ENCODE measurements around the gene NEK6.

Gene NEK6

GRCh38 chr9:124312290-124313265 is 54.8 kb downstream of the NEK6 start:
- Histone ChIP-seq H3K4me1 (ENCODE audit: control insufficient read depth, insufficient read depth, low read length) (no peaks in the 10 kb centered on the region), H3K9me3 (ENCODE audit: control insufficient read depth, insufficient read depth, low read length) (no peaks in the 10 kb centered on the region), H3K27me3 (ENCODE audit: control insufficient read depth, insufficient read depth, low read length) (no peaks in the 10 kb centered on the region), H3K9ac (ENCODE audit: low read depth, low read length) (no peak overlapping the region), H3K4me3 (ENCODE audit: low read depth, low read length) (no peak overlapping the region), H3K36me3 (ENCODE audit: control insufficient read depth, insufficient read depth, low read length) (peaks cover 12% of the 10 kb centered on the region), H3K27ac (ENCODE audit: low read depth, low read length) (no peak overlapping the region)

DNA sequence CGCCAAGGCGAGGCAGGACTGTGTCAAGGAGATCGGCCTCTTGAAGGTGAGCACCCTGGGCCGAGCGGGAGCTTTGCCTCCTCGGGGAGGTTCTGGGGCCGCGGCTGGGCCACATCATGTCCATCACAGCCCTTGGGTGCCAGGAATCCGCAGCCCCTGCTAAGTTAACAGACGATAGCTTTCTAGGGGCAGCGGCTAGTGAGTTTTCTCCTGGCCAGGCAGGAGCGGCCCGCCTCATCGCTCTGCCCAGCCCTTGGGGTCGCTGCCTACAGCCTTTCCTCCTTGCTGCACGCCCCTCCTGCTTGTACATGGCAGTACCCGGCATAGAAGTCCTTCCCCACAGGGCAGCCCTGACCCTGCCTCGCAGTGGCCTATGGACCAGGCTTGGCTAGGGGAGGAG is 56.2 kb downstream of the NEK6 start:
- H3K9ac ChIP-seq (ENCODE audit: low read depth, low read length), result no peak overlapping the region
- H3K4me3 ChIP-seq (ENCODE audit: low read depth, low read length), result no peak overlapping the region
- no peaks in the 10 kb centered on the region for H3K27me3 ChIP-seq (ENCODE audit: control insufficient read depth, insufficient read depth, low read length)
- H3K36me3 ChIP-seq (ENCODE audit: control insufficient read depth, insufficient read depth, low read length), result peaks cover 12% of the 10 kb centered on the region
- H3K4me1 ChIP-seq (ENCODE audit: control insufficient read depth, insufficient read depth, low read length), result no peaks in the 10 kb centered on the region
- H3K27ac ChIP-seq (ENCODE audit: low read depth, low read length), result no peak overlapping the region
- no peaks in the 10 kb centered on the region for H3K9me3 ChIP-seq (ENCODE audit: control insufficient read depth, insufficient read depth, low read length)

DNA sequence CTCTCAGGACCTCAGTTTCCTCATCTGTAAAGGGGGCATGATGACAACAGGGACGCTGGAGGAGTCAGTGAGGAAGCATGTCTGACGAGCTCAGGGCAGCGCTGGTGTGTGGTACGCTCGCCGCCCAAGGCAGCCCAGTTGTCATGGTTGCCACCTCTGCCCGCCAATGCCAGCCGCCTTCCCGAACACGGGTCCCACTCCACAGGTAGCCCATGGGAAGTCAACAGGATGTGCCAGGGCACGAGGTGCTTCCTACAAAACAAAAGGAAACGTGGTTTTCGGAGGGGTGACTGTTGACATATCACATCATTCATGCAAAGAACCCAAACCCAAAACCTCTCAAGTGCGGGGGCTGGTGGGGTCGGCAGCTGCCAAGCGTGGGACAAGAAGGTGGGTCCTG is 58.1 kb downstream of the NEK6 start:
- no peak overlapping the region for H3K9ac ChIP-seq (ENCODE audit: low read depth, low read length)
- H3K27me3 ChIP-seq (ENCODE audit: control insufficient read depth, insufficient read depth, low read length), result no peaks in the 10 kb centered on the region
- no peak overlapping the region for H3K4me3 ChIP-seq (ENCODE audit: low read depth, low read length)
- H3K4me1 ChIP-seq (ENCODE audit: control insufficient read depth, insufficient read depth, low read length), result no peaks in the 10 kb centered on the region; the same call in 1 of the 2 replicates
- H3K36me3 ChIP-seq (ENCODE audit: control insufficient read depth, insufficient read depth, low read length), result peaks cover 12% of the 10 kb centered on the region
- H3K9me3 ChIP-seq (ENCODE audit: control insufficient read depth, insufficient read depth, low read length), result no peaks in the 10 kb centered on the region
- H3K27ac ChIP-seq (ENCODE audit: low read depth, low read length), result no peak overlapping the region

DNA sequence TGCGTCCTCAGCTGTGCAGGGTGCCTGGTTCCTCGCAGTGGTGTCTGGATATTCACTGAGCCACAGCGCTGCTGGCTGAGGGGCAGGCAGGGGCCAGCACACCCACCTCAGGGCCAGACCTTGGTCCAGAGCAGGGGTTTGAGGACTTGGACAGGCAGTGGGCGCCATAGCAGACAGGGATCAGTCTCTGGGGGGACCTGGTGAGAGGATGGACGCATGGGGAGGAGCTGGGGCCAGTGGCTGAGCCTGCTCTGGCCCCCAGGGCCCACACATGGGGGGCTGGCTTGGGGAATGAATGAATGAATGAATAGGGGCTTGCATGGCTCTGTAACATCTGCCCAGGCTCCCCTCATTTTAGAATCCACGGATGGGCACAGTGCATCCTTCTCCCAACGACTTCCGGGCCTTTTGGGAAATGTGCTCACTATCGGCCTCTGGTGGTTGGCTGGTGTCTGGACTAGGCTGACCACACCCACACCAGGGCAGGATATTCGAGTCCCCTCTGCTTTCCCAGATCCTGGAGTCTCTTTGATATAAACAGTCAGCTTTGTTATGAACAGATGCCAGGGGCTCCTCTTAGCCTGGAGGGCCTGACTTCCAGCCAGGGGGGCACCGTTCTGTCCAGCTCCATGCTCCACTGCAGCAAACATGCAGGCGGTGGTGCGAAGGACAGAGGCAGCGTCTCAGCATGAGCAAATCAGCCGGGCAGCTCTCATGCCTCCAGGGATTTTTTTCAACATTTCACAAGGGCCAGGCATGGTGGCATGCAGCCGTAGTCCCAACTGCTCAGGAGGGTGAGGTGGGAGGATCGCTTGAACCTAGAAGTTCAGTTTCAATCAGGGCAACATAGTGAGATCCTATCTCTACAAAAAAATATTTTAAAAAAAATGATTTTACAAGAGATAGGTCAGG is 62.6 kb downstream of the NEK6 start:
- Histone ChIP-seq H3K4me3 (ENCODE audit: low read depth, low read length) (no peak overlapping the region), H3K27me3 (ENCODE audit: control insufficient read depth, insufficient read depth, low read length) (no peaks in the 10 kb centered on the region), H3K4me1 (ENCODE audit: control insufficient read depth, insufficient read depth, low read length) (no peaks in the 10 kb centered on the region; the same call in 1 of the 2 replicates), H3K9me3 (ENCODE audit: control insufficient read depth, insufficient read depth, low read length) (no peaks in the 10 kb centered on the region), H3K36me3 (ENCODE audit: control insufficient read depth, insufficient read depth, low read length) (peaks cover 6% of the 10 kb centered on the region; the same call in 1 of the 2 replicates), H3K27ac (ENCODE audit: low read depth, low read length) (no peak overlapping the region), H3K9ac (ENCODE audit: low read depth, low read length) (no peak overlapping the region)

- no peaks in the 10 kb centered on the region for H3K9me3 ChIP-seq (ENCODE audit: control insufficient read depth, insufficient read depth, low read length)
- H3K4me3 ChIP-seq (ENCODE audit: low read depth, low read length), result no peak overlapping the region
- H3K36me3 ChIP-seq (ENCODE audit: control insufficient read depth, insufficient read depth, low read length), result no peaks in the 10 kb centered on the region
- H3K4me1 ChIP-seq (ENCODE audit: control insufficient read depth, insufficient read depth, low read length), result no peaks in the 10 kb centered on the region; the same call in 1 of the 2 replicates
- H3K27ac ChIP-seq (ENCODE audit: low read depth, low read length), result no peak overlapping the region
- H3K27me3 ChIP-seq (ENCODE audit: control insufficient read depth, insufficient read depth, low read length), result no peaks in the 10 kb centered on the region
- no peak overlapping the region for H3K9ac ChIP-seq (ENCODE audit: low read depth, low read length)
Observed at GRCh38 chr9:124321416-124321815, 63.7 kb downstream of the NEK6 start.

- no peaks in the 10 kb centered on the region for H3K36me3 ChIP-seq (ENCODE audit: control insufficient read depth, insufficient read depth, low read length)
- no peaks in the 10 kb centered on the region; the same call in 1 of the 2 replicates for H3K4me1 ChIP-seq (ENCODE audit: control insufficient read depth, insufficient read depth, low read length)
- H3K4me3 ChIP-seq (ENCODE audit: low read depth, low read length), result no peak overlapping the region
- H3K9ac ChIP-seq (ENCODE audit: low read depth, low read length), result no peak overlapping the region
- no peak overlapping the region for H3K27ac ChIP-seq (ENCODE audit: low read depth, low read length)
- H3K9me3 ChIP-seq (ENCODE audit: control insufficient read depth, insufficient read depth, low read length), result no peaks in the 10 kb centered on the region
- no peaks in the 10 kb centered on the region for H3K27me3 ChIP-seq (ENCODE audit: control insufficient read depth, insufficient read depth, low read length)
Observed at GRCh38 chr9:124321935-124322334, 64.2 kb downstream of the NEK6 start.

- Histone ChIP-seq H3K27ac (ENCODE audit: low read depth, low read length) (no peak overlapping the region), H3K4me3 (ENCODE audit: low read depth, low read length) (no peak overlapping the region), H3K9ac (ENCODE audit: low read depth, low read length) (no peak overlapping the region), H3K36me3 (ENCODE audit: control insufficient read depth, insufficient read depth, low read length) (0 out of 2 replicates have a peak, but pooled peaks cover under 1% of the 10 kb centered on the region), H3K27me3 (ENCODE audit: control insufficient read depth, insufficient read depth, low read length) (no peaks in the 10 kb centered on the region), H3K4me1 (ENCODE audit: control insufficient read depth, insufficient read depth, low read length) (no peaks in the 10 kb centered on the region; the same call in 1 of the 2 replicates), H3K9me3 (ENCODE audit: control insufficient read depth, insufficient read depth, low read length) (no peaks in the 10 kb centered on the region)
Observed at GRCh38 chr9:124322618-124323432, 65.1 kb downstream of the NEK6 start.

GRCh38 chr9:124323904-124324303 is 66.2 kb downstream of the NEK6 start:
- Histone ChIP-seq H3K4me1 (ENCODE audit: control insufficient read depth, insufficient read depth, low read length) (no peaks in the 10 kb centered on the region; the same call in 1 of the 2 replicates), H3K36me3 (ENCODE audit: control insufficient read depth, insufficient read depth, low read length) (0 out of 2 replicates have a peak, but pooled peaks cover 2% of the 10 kb centered on the region)

DNA sequence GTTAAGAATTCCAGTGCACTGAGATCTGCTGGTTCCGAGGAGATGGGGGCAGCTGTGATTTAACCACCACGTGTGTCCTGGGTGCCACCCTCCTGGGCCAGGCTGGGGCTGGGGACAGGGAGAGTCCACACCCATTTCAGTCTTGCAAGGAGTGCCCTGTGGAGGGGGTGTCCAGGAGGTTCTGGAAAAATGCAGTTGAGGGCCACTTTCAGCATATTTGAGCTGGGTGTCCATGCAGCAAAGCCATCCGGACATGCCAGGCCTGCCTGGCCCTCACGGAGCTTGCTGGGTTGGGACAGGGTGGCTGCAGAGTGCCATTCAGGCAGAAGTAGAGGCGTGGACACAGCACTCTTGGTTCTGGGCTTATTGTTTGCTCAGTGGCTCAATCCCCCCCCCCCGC is 68.1 kb downstream of the NEK6 start:
- Histone ChIP-seq H3K9ac (ENCODE audit: low read depth, low read length) (no peak overlapping the region), H3K9me3 (ENCODE audit: control insufficient read depth, insufficient read depth, low read length) (no peaks in the 10 kb centered on the region), H3K4me1 (ENCODE audit: control insufficient read depth, insufficient read depth, low read length) (no peaks in the 10 kb centered on the region), H3K4me3 (ENCODE audit: low read depth, low read length) (no peak overlapping the region), H3K27ac (ENCODE audit: low read depth, low read length) (no peak overlapping the region), H3K27me3 (ENCODE audit: control insufficient read depth, insufficient read depth, low read length) (no peaks in the 10 kb centered on the region), H3K36me3 (ENCODE audit: control insufficient read depth, insufficient read depth, low read length) (0 out of 2 replicates have a peak, but pooled peaks cover 2% of the 10 kb centered on the region)

More at GRCh38 chr9:124323904-124324303, 66.2 kb downstream of the NEK6 start:
- Histone ChIP-seq H3K27me3 (ENCODE audit: control insufficient read depth, insufficient read depth, low read length) (no peaks in the 10 kb centered on the region), H3K27ac (ENCODE audit: low read depth, low read length) (no peak overlapping the region), H3K9me3 (ENCODE audit: control insufficient read depth, insufficient read depth, low read length) (no peaks in the 10 kb centered on the region), H3K4me3 (ENCODE audit: low read depth, low read length) (no peak overlapping the region), H3K9ac (ENCODE audit: low read depth, low read length) (no peak overlapping the region)

DNA sequence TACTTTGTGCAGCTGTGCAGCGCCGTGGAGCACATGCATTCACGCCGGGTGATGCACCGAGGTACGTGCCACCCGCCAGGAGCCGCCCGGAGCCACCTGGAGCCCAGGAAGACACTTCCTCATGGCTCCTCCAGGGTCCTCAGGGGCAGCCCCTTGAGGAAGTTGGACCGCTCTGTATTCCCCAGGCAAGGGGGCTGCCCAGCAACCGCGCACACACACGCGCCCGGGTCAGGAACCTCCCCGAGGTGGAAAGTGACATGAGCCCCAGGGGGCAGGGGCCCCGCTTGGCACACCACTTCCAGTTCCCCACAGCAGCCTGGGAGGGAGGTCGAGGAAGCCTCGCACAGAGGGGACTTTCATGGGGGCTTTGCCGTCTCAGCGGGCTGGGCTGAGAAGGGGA is 68.6 kb downstream of the NEK6 start:
- Histone ChIP-seq H3K9ac (ENCODE audit: low read depth, low read length) (no peak overlapping the region), H3K4me3 (ENCODE audit: low read depth, low read length) (no peak overlapping the region), H3K36me3 (ENCODE audit: control insufficient read depth, insufficient read depth, low read length) (0 out of 2 replicates have a peak, but pooled peaks cover 2% of the 10 kb centered on the region), H3K4me1 (ENCODE audit: control insufficient read depth, insufficient read depth, low read length) (no peaks in the 10 kb centered on the region), H3K27me3 (ENCODE audit: control insufficient read depth, insufficient read depth, low read length) (no peaks in the 10 kb centered on the region), H3K27ac (ENCODE audit: low read depth, low read length) (no peak overlapping the region), H3K9me3 (ENCODE audit: control insufficient read depth, insufficient read depth, low read length) (no peaks in the 10 kb centered on the region)

Data from HUES48 (cell line).